GM18907 (cell line): Measurements from ENCODE around the gene SH2D3A.
"Not testable (repeated sequence)": the region's sequence is repeated elsewhere in the genome, so short reads cannot be mapped to it uniquely, and the experiment has no call there.

Source experiments
- ATAC-seq: cut with Tn5 transposase; IDR thresholded peaks from one replicate; pipeline ENCODE4 v1.9.1; 2021; ENCODE audit warnings: mild to moderate bottlenecking, moderate library complexity; ENCODE audit not compliant: unreplicated experiment

SH2D3A gene

DNA sequence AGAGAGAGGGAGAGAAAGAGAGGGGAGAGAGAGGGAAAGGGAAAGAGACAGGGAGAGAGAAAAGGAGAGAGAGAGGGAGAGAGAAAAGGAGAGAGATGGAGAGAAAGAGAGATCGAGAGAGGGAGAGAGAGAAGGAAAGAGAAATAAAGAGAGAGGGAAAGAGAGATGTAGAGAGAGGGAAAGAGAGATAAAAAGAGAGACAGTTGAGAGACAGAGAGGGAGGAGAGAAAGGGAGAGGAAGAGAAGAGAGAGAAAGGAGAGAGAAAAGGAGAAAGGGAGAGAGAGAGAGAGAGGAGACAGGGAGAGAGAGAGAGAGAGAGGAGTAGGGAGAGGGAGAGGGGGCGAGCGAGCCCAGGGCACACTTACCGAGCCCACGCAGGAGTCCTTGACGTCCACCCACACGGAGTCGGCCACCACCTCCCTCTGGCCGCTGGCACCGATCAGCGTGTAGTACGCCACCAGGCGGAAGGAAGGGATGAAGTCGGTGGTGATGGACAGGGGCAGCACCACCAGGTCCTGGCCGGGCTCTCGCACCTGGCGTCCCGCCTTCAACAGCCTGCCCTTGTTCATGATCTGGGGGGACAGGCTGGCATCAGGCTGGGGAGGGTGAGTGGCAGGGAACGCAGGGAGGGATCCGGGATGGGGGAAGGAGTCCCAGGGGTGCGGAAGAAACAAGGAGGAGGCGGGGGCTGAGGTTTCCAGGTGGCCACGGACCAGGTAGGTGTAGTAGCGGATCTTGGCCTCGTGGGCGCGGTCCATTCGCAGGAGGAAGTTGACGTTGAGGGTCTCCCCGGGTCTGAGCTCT lies 56.8 kb downstream of the SH2D3A start:
- ATAC-seq: no peak

GRCh38 chr19:6709549-6709948 lies 57.7 kb downstream of the SH2D3A start:
- no peak for ATAC-seq

DNA sequence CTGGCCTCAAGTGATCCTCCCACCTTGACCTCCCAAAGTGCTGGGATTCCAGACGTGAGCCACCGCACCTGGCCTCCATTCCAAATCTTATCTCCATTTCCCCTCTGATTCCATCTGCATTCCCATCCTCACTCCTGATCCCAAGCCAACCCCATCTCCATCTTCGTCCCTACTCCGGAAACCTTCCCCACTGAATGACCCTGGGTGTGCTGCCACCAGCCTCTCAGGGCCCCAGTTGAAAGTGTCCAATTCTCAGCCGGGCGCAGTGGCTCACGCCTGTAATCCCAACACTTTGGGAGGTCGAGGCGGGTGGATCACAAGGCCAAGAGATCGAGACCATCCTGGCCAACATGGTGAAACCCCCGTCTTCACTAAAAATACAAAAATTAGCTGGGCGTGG lies 58.3 kb downstream of the SH2D3A start:
- not testable (repeated sequence) for ATAC-seq

- no peak for ATAC-seq
These were observed 58.9 kb downstream of the SH2D3A start for GRCh38 chr19:6708346-6708745.

GRCh38 chr19:6707658-6708018 lies 59.6 kb downstream of the SH2D3A start:
- ATAC-seq: no peak

DNA sequence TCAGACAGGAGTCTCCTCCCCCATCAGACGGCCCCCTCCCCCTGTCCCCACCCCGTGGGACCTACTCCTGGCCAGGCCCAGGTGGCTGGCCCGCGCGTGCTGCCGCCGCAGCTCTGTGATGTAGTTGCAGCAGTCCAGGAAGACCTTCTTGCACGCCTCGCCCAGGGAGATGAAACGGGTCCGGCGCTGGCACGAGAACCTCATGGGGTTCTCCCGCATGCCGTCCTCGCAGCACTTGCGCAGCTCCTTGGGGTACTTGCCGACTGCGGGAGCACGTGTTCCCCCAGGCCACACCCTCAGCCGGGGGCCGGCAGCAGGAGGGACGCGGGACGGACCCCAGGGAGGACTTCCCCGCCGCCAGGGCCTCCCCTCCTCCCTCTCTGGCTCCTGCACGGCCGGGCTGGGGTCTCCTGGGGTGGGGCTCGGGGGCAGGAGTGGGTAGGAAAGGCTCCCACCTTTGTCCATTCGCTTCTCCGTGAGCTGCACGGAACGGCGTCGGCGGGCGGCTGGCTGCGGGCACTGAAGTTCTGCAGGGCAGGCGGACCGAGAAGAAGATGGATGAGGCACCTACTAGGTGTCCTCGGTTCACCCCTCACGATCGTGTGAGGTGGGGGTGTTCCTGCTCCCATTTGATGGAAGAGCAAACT lies 60.1 kb downstream of the SH2D3A start:
- no peak for ATAC-seq

DNA sequence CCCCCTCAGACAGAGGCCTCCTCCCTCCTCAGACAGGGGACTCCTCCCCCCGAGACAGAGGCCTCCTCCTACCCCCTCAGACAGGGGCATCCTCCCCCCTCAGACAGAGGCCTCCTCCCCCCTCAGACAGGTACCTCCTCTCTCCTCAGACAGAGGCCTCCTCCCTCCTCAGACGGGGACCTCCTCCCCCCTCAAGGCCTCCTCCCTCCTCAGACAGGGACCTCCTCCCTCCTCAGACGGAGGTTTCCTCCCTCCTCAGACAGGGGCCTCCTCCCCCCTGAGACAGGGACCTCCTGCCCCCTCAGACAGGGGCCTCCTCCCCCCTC lies 60.6 kb downstream of the SH2D3A start:
- ATAC-seq: no peak

- no peak for ATAC-seq
These were observed 61.2 kb downstream of the SH2D3A start for GRCh38 chr19:6705931-6706632.
